ENCODE measurements around the gene CLNK. TPM values are rescaled to one million over a fixed set of nuclear protein-coding genes. Genes with fewer than 3 reads are reported as not detected.

Gene CLNK
- total and polyA plus RNA-seq, 2 donors from 2014 or later = 2.8 to 4.8 TPM

- H3K4me3 ChIP-seq (ENCODE audit: low read length in 3 of 3) = no peak overlapping the region
- H3K4me1 ChIP-seq (ENCODE audit: control insufficient read depth in 2 of 3, insufficient read depth in 2 of 3, low read depth in 1 of 3, low read length in 3 of 3) = no peaks in the 10 kb centered on the region
- no peak overlapping the region for H3K9ac ChIP-seq (ENCODE audit: low read length in 3 of 3)
- H3K9me3 ChIP-seq (ENCODE audit: control insufficient read depth in 2 of 3, insufficient read depth in 1 of 3, low read length in 3 of 3) = no peaks in the 10 kb centered on the region
- DNase-seq (no peak), FAIRE-seq (no peak)
- H3K27me3 ChIP-seq (ENCODE audit: control insufficient read depth, insufficient read depth, low read length) = no peaks in the 10 kb centered on the region
- H3K36me3 ChIP-seq (ENCODE audit: control insufficient read depth in 2 of 3, insufficient read depth in 3 of 3, low read length in 3 of 3) = no peaks in the 10 kb centered on the region
- H3K27ac ChIP-seq (ENCODE audit: low read depth in 2 of 2, low read length in 2 of 2) = no peak overlapping the region
- TF ChIP-seq CTCF (IDR thresholded peaks at IDR 0.05; ENCODE audit: borderline replicate concordance, extremely low read depth, insufficient read depth) = no peak
- intact Hi-C loops (cut with DNase I) = no loop called here
Measured at GRCh38 chr4:10691651-10692050, 7.1 kb upstream of the CLNK start.

GRCh38 chr4:10690185-10690907, 5.8 kb upstream of the CLNK start:
- H3K4me3 ChIP-seq (ENCODE audit: low read length in 3 of 3) = no peak overlapping the region
- DNase-seq (no peak), FAIRE-seq (no peak)
- H3K36me3 ChIP-seq (ENCODE audit: control insufficient read depth in 2 of 3, insufficient read depth in 3 of 3, low read length in 3 of 3) = no peaks in the 10 kb centered on the region
- H3K27me3 ChIP-seq (ENCODE audit: control insufficient read depth, insufficient read depth, low read length) = no peaks in the 10 kb centered on the region
- H3K9me3 ChIP-seq (ENCODE audit: control insufficient read depth in 2 of 3, insufficient read depth in 1 of 3, low read length in 3 of 3) = no peaks in the 10 kb centered on the region
- intact Hi-C loops (cut with DNase I) = no loop called here
- no peak overlapping the region for H3K27ac ChIP-seq (ENCODE audit: low read depth in 2 of 2, low read length in 2 of 2)
- TF ChIP-seq CTCF (IDR thresholded peaks at IDR 0.05; ENCODE audit: borderline replicate concordance, extremely low read depth, insufficient read depth) = no peak
- no peaks in the 10 kb centered on the region for H3K4me1 ChIP-seq (ENCODE audit: control insufficient read depth in 2 of 3, insufficient read depth in 2 of 3, low read depth in 1 of 3, low read length in 3 of 3)
- no peak overlapping the region for H3K9ac ChIP-seq (ENCODE audit: low read length in 3 of 3)

GRCh38 chr4:10688846-10689245, 4.3 kb upstream of the CLNK start:
- H3K27me3 ChIP-seq (ENCODE audit: control insufficient read depth, insufficient read depth, low read length) = no peaks in the 10 kb centered on the region
- H3K4me1 ChIP-seq (ENCODE audit: control insufficient read depth in 2 of 3, insufficient read depth in 2 of 3, low read depth in 1 of 3, low read length in 3 of 3) = no peaks in the 10 kb centered on the region
- no peaks in the 10 kb centered on the region for H3K9me3 ChIP-seq (ENCODE audit: control insufficient read depth in 2 of 3, insufficient read depth in 1 of 3, low read length in 3 of 3)
- H3K4me3 ChIP-seq (ENCODE audit: low read length in 3 of 3) = no peak overlapping the region
- H3K9ac ChIP-seq (ENCODE audit: low read length in 3 of 3) = no peak overlapping the region
- FAIRE-seq (no peak), DNase-seq (no peak)
- no peak for TF ChIP-seq CTCF (IDR thresholded peaks at IDR 0.05; ENCODE audit: borderline replicate concordance, extremely low read depth, insufficient read depth)
- no peaks in the 10 kb centered on the region for H3K36me3 ChIP-seq (ENCODE audit: control insufficient read depth in 2 of 3, insufficient read depth in 3 of 3, low read length in 3 of 3)
- no peak overlapping the region for H3K27ac ChIP-seq (ENCODE audit: low read depth in 2 of 2, low read length in 2 of 2)
- intact Hi-C loops (cut with DNase I) = no loop called here

- Histone ChIP-seq H3K9me3 (ENCODE audit: control insufficient read depth in 2 of 3, insufficient read depth in 1 of 3, low read length in 3 of 3) (no peaks in the 10 kb centered on the region), H3K27me3 (ENCODE audit: control insufficient read depth, insufficient read depth, low read length) (no peaks in the 10 kb centered on the region), H3K9ac (ENCODE audit: low read length in 3 of 3) (no peak overlapping the region), H3K36me3 (ENCODE audit: control insufficient read depth in 2 of 3, insufficient read depth in 3 of 3, low read length in 3 of 3) (no peaks in the 10 kb centered on the region), H3K4me1 (ENCODE audit: control insufficient read depth in 2 of 3, insufficient read depth in 2 of 3, low read depth in 1 of 3, low read length in 3 of 3) (no peaks in the 10 kb centered on the region), H3K4me3 (ENCODE audit: low read length in 3 of 3) (no peak overlapping the region), H3K27ac (ENCODE audit: low read depth in 2 of 2, low read length in 2 of 2) (no peak overlapping the region)
- no peak for TF ChIP-seq CTCF (IDR thresholded peaks at IDR 0.05; ENCODE audit: borderline replicate concordance, extremely low read depth, insufficient read depth)
- intact Hi-C loops (cut with DNase I) = no loop called here
- DNase-seq (no peak), FAIRE-seq (no peak)
Measured at GRCh38 chr4:10688022-10688421, 3.5 kb upstream of the CLNK start.
